Caco-2 (cell line): ENCODE measurements around the gene CLDN9. TPM values are rescaled to one million over a fixed set of nuclear protein-coding genes. Genes with fewer than 3 reads are reported as not detected.

Experiments
- BruUV-seq: library from RNA; stranded (reverse); fragments of 400-500 nt; replicated peaks from 2 replicates; lab custom pipeline; 2021; lab: Mats Ljungman, UMichigan
- CTCF ChIA-PET: fragments of 300-600 bp; sonication (Branson Sonifier 250); formaldehyde crosslinking; loops from one replicate; lab custom pipeline; 2022; ENCODE audit warnings: antibody characterized with exemption; lab: Charles Lee
- POLR2A ChIA-PET: fragments of 300-600 bp; sonication (Branson Sonifier 250); formaldehyde crosslinking; loops from one replicate; lab custom pipeline; 2022; ENCODE audit warnings: antibody characterized with exemption; lab: Charles Lee
- DNase-seq, 2 experiments: peaks; one replicate each; pipeline versions ENCODE4 v3.0.0 to v3.0.0-alpha.2; 2020 to 2022
- H3K27me3 ChIP-seq: replicated peaks from 2 replicates; pipeline ENCODE4 v1.6.0; 2011; ENCODE audit warnings: low read length; ENCODE audit not compliant: control insufficient read depth, insufficient read depth
- H3K36me3 ChIP-seq: 2 replicates; pipeline ENCODE4 v1.5.1; 2011; ENCODE audit warnings: low read length; ENCODE audit not compliant: control insufficient read depth, insufficient read depth
- H3K4me1 ChIP-seq: fragments of 250-450 bp; sonication (Bioruptor Pico); 2 replicates; pipeline ENCODE4 v1.5.1; 2020; ENCODE audit warnings: mild to moderate bottlenecking
- H3K4me3 ChIP-seq: 2 replicates; pipeline ENCODE4 v1.5.1; 2011; ENCODE audit warnings: low read depth, mild to moderate bottlenecking, control low read depth, low read length
- H3K9me3 ChIP-seq: fragments of 250-450 bp; sonication (Bioruptor Pico); 2 replicates; pipeline ENCODE4 v1.5.1; 2020; ENCODE audit warnings: mild to moderate bottlenecking, moderate library complexity
- H3K27ac Mint-ChIP-seq: one replicate; pipeline ENCODE4 v1.8.0; 2022; ENCODE audit warnings: mixed read lengths; ENCODE audit not compliant: unreplicated experiment
- H3K27me3 Mint-ChIP-seq: one replicate; pipeline ENCODE4 v1.8.0; 2022; ENCODE audit warnings: mixed read lengths; ENCODE audit not compliant: insufficient read depth, unreplicated experiment
- H3K36me3 Mint-ChIP-seq: one replicate; pipeline ENCODE4 v1.8.0; 2022; ENCODE audit warnings: mild to moderate bottlenecking, mixed read lengths; ENCODE audit not compliant: insufficient read depth, unreplicated experiment
- H3K4me1 Mint-ChIP-seq: one replicate; pipeline ENCODE4 v1.8.0; 2022; ENCODE audit warnings: low read depth, mixed read lengths; ENCODE audit not compliant: unreplicated experiment
- H3K4me3 Mint-ChIP-seq: one replicate; pipeline ENCODE4 v1.8.0; 2022; ENCODE audit warnings: mild to moderate bottlenecking, moderate library complexity, mixed read lengths; ENCODE audit not compliant: unreplicated experiment
- H3K9me3 Mint-ChIP-seq: one replicate; pipeline ENCODE4 v1.8.0; 2022; ENCODE audit warnings: mixed read lengths; ENCODE audit not compliant: unreplicated experiment
- CTCF ChIP-seq, 2 experiments: fragments of 200-600 bp in 1 of 2; IDR thresholded peaks; 1 replicate in 1 of 2; 2 replicates in 1 of 2; pipeline versions ENCODE4 v1.5.1 to v1.8.0; 2011 to 2022; ENCODE audit warnings: antibody characterized with exemption in 1 of 2, control low read depth in 1 of 2, inconsistent platforms in 1 of 2, low read depth in 1 of 2, low read length in 1 of 2, mild to moderate bottlenecking in 1 of 2, moderate library complexity in 1 of 2; ENCODE audit not compliant: insufficient read depth in 1 of 2, severe bottlenecking in 1 of 2, unreplicated experiment in 1 of 2
- intact Hi-C: fragments of 100-400 bp; cut with micrococcal nuclease; formaldehyde crosslinking; loops from one replicate; pipeline ENCODE4 v1.10.0; 2022; ENCODE audit not compliant: unreplicated experiment
- total RNA-seq: library from RNA; stranded (reverse); gene quantifications from 2 replicates; pipeline ENCODE4 v1.2.3, GENCODE V29; 2022

CLDN9 gene
- total RNA-seq, 1 experiment from 2014 or later, result 0.79 TPM

- POLR2A ChIA-PET, result no interaction called here
- TF ChIP-seq CTCF (IDR thresholded peaks at IDR 0.05; ENCODE audit: insufficient read depth in 1 of 2, low read depth in 1 of 2, low read length in 1 of 2, severe bottlenecking in 1 of 2, unreplicated experiment in 1 of 2), result no peak
- Mint-ChIP-seq H3K9me3 (no peaks in the 10 kb centered on the region), H3K27ac (no peak overlapping the region), H3K4me3 (peak overlapping the region; percentile 61), H3K27me3 (peaks cover 4% of the 10 kb centered on the region), H3K4me1 (no peaks in the 10 kb centered on the region), H3K36me3 (no peaks in the 10 kb centered on the region)
- Histone ChIP-seq H3K4me3 (no peak overlapping the region), H3K27me3 (no peaks in the 10 kb centered on the region; the same call in 1 of the 2 replicates), H3K9me3 (no peaks in the 10 kb centered on the region), H3K4me1 (no peaks in the 10 kb centered on the region), H3K36me3 (no peaks in the 10 kb centered on the region)
- CTCF ChIA-PET, result interaction anchor here (0.8 to 2.7 kb wide), 3 partner anchors 11 to 19 kb away, joined by 4 to 18 read pairs (median 17); no protein-coding TSS in a partner anchor
- BruUV-seq, result no TSS peak
- intact Hi-C loops, result no loop called here
- DNase-seq, result no peak
Measured at GRCh38 chr16:3046641-3047386, 34.1 kb downstream of the CLDN9 start.

GRCh38 chr16:3047387-3047720, 34.6 kb downstream of the CLDN9 start:
- Histone ChIP-seq H3K4me1 (no peaks in the 10 kb centered on the region), H3K36me3 (no peaks in the 10 kb centered on the region), H3K4me3 (no peak overlapping the region), H3K27me3 (no peaks in the 10 kb centered on the region; the same call in 1 of the 2 replicates), H3K9me3 (no peaks in the 10 kb centered on the region)
- POLR2A ChIA-PET, result no interaction called here
- peaks cover 4% of the 10 kb centered on the region for H3K27me3 Mint-ChIP-seq
- no peak for TF ChIP-seq CTCF (IDR thresholded peaks at IDR 0.05; ENCODE audit: insufficient read depth in 1 of 2, low read depth in 1 of 2, low read length in 1 of 2, severe bottlenecking in 1 of 2, unreplicated experiment in 1 of 2)
- no peaks in the 10 kb centered on the region for H3K4me1 Mint-ChIP-seq
- no peak for DNase-seq
- H3K4me3 Mint-ChIP-seq, result peak overlapping the region; percentile 61
- H3K27ac Mint-ChIP-seq, result no peak overlapping the region
- H3K9me3 Mint-ChIP-seq, result no peaks in the 10 kb centered on the region
- CTCF ChIA-PET, result interaction anchor here (0.8 to 2.7 kb wide), 4 partner anchors 11 to 82 kb away, joined by 4 to 18 read pairs (median 10); no protein-coding TSS in a partner anchor
- BruUV-seq, result no TSS peak
- H3K36me3 Mint-ChIP-seq, result no peaks in the 10 kb centered on the region
- intact Hi-C loops, result no loop called here

GRCh38 chr16:3049921-3050481, 37.3 kb downstream of the CLDN9 start:
- CTCF ChIA-PET, result no interaction called here
- Mint-ChIP-seq H3K36me3 (no peaks in the 10 kb centered on the region), H3K4me1 (no peaks in the 10 kb centered on the region), H3K9me3 (no peaks in the 10 kb centered on the region), H3K27ac (no peak overlapping the region), H3K4me3 (no peak overlapping the region), H3K27me3 (no peaks in the 10 kb centered on the region)
- intact Hi-C loops, result no loop called here
- Histone ChIP-seq H3K27me3 (no peaks in the 10 kb centered on the region; the same call in 1 of the 2 replicates), H3K4me1 (no peaks in the 10 kb centered on the region), H3K36me3 (no peaks in the 10 kb centered on the region), H3K9me3 (no peaks in the 10 kb centered on the region), H3K4me3 (no peak overlapping the region)
- BruUV-seq, result no TSS peak
- POLR2A ChIA-PET, result no interaction called here
- DNase-seq, result no peak
- TF ChIP-seq CTCF (IDR thresholded peaks at IDR 0.05; ENCODE audit: insufficient read depth in 1 of 2, low read depth in 1 of 2, low read length in 1 of 2, severe bottlenecking in 1 of 2, unreplicated experiment in 1 of 2), result no peak
